ENCODE measurements around the gene NUDT13.
"Not testable (repeated sequence)": the region's sequence is repeated elsewhere in the genome, so short reads cannot be mapped to it uniquely, and the experiment has no call there.

The NUDT13 gene

DNA sequence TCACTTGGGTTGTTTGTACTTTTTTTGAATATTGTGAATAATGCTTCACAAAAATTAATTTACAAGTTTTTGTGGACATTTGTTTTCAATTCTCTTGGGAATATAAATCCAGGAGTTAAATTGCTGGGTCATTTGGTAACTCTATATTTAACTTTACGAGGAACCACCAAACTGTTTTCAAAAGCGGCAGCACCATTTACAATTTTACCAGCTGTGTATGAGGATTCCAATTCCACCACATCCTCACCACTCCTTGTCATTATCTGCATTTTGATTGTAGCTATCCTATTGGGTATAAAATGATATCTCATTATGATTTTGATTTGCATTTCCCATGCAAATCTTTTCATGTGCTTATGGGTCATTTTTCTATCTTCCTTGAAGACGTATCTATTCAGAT is 4.0 kb upstream of the NUDT13 start:
- DNase-seq, result no peak

DNA sequence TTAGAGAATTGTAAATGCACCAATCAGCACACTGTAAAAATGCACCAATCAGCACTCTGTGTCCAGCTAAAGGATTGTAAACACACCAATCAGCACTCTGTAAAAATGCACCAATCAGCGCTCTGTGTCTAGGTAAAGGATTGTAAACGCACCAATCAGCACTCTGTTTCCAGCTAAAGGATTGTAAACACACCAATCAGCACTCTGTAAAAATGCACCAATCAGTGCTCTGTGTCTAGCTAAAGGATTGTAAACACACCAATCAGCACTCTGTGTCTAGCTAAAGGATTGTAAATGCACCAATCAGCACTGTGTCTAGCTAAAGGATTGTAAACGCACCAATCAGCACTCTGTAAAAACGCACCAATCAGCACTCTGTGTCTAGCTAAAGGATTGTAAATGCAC is 1.0 kb upstream of the NUDT13 start:
- DNase-seq, result not testable (repeated sequence)

DNA sequence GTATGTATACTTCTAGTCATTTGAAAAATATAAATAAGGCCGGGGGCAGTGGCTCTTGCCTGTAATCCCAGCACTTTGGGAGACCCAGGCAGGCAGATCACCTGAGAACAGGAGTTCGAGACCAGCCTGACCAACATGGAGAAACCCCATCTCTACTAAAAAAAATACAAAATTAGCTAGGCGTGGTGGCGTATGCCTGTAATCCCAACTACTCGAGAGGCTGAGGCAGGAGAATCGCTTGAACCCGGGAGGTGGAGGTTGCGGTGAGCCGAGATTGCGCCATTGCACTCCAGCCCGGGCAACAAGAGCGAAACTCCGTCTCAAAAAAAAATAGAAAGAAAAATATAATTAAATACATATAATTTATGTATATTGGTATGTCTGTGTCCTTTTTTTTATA is 1.8 kb downstream of the NUDT13 start:
- DNase-seq, result not testable (repeated sequence)

DNA sequence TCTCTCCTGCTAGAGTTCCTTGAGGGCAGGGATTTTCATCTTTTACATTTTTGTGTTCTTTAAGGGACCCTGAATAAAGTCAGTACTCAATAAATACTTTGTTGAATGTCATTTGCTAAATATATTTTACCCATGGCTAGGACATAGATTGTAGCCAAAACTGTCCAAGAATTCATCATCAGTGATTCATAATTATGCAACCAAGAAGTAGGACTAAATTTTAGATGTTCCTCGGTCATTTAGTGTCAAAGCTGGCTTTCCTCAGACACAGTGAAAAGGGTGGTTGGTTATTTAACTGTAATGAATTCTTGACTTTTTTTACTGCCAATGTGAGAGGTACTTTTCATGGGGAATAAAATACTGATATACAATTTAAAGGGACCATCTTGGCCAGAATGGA is 3.3 kb downstream of the NUDT13 start:
- no peak for DNase-seq

DNA sequence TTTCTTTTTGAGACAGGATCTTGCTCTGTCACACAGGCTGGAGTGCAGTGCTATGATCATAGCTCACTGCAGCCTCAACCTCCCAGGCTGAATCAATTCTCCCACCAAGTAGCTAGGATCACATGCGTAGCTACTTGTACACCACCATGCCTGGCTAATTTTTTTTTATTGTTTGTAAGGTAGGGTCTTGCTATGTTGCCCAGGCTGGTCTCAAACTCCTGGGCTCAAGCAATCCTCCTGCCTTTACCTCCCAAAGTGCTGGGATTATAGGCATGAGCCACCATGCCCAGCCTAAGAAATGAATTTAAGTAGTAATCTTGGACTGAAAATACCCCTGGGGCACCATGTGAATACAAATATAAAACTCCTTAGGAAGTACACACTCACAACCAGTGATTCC is 5.8 kb downstream of the NUDT13 start:
- no peak for DNase-seq

DNA sequence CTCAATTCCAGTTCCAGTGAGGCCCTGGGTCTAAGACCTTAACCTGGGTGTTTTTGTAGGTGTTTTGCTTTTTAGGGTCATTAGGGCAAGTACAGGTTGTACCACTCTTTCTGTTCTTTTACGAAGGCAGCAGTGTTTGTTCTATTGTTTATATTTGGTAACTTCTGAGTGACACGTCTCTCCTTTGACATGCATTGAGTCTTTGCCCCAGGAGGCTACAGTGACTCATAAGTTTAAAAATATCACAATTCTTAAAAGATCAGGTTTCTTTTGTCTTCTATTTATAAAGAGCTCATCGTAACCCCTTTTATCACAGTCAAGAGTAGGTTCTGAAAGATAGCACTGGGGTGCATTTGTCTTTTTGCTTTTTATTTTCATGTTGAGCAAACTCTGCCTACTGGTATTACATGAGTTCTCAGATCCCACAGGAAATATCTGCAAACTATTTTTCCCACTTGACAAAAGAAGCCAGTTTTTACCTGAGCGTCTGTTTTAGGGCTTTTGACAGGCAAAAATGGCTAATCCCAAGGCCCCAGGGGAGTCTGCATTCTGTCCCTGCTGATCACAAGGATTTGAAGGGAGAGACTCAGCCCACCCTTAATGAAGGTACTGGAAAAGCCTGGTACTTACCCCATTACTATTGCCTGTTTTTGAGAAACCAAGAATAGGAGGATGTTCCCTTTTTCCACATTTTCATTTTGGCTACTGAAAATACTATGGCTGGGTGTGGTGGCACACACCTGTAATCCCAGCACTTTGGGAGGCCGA is 7.9 kb downstream of the NUDT13 start:
- DNase-seq, result no peak

DNA sequence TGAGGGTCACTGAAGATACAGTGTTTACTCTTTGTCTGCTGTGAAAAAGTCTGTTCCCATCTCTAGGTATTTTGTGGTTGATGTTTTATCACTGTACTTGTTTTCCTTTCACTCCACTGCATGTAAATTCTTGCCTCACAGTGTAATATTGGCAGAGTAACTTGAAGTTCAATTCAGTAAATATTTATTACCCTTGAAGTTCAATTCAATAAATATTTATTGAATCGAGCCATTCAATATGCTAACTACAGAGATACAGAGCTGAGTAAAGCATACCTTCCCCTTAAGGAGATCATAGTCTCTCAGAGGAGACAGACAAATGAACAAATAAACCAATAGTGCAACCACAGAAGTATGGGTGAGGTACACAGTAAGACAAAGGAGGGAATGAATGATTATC is 9.2 kb downstream of the NUDT13 start:
- no peak for DNase-seq

DNA sequence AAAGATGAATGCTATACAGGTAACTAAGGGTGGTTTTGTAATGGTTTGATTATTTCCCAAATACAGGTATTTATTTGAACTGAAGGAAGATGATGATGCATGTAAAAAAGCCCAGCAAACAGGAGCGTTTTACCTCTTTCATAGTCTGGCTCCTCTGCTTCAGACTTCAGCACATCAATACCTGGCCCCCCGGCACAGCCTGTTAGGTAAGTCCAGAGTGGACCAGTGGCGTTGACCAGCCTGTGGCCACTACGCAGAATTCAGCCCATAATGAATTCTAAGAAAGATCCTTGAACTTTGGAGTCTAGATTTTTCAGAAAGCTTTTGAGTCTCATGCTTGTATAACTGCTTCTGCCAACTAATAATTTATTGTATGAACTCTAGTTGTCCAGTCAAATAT is 9.7 kb downstream of the NUDT13 start:
- DNase-seq, result no peak

DNA sequence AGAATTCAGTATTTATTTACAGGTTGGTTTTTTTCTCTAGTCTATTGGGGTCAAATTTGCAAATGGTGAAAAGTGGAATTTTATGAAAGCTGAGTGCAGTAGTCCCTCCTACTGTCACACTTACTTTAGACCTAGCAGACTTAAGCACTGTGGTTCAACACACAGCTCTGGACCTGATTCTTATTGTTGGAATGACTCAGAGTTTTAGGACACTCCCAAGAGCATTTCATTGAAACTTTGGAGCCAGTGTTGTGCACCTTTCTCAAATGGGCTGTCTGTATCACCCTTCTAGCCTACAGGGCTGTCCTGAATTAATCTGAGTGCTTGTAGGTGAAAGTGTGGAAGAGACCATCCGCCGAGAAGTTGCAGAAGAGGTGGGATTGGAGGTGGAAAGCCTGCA is 16.1 kb downstream of the NUDT13 start:
- no peak for DNase-seq

DNA sequence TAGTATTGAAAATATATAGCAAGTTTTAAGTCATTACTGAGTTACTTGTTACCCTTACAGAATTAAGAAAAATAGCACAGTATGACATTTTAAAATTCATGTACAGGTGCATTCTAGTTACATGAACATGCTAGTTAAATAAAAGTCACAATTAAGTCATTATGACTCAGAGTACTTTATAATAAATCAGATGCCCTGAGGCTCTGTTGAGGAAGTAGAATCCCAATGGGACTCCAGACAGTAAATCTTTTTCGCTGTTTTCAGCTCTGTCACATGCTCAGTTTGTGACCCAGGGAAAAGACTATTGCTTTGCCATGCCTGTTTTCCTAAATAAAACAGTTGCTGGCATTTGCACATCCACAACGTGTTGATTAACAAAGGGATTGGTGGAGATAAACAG is 21.0 kb downstream of the NUDT13 start:
- DNase-seq, result no peak

DNA sequence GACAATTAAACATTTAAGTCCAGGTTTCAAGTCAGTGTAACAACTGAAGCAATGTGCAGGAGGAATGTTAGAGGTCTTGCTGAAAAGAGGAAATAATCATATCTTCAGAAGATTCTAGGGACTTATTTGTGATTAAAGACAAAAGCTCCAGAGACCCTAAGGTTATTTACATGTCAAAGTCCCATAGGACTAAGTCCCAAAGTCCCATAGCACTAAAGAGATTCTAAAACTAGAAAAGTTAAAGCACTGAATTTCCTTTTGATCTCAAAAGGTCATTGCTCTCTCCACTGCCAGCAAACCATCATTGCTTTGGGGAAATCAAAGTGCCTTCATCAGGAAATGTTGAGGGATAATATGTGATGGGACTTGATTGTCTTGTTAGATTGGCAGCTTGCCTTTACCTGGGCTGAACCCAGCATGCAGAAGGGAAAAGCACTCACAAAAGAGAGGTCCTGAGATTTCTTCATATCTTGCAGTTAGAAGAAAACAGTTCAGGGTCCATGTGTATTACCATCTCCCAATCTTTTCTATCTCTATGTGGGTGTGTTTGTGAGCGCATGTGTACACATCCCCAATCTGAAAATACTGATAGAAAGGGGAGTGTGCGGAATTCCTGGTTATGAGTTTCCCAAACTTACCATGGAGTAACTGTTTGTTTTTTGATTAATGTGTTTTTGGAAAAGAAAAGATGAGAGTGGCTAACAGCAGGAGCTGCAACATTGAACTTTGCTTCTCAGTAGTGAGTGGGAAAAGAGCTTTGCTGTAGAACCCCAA is 21.8 kb downstream of the NUDT13 start:
- no peak for DNase-seq

DNA sequence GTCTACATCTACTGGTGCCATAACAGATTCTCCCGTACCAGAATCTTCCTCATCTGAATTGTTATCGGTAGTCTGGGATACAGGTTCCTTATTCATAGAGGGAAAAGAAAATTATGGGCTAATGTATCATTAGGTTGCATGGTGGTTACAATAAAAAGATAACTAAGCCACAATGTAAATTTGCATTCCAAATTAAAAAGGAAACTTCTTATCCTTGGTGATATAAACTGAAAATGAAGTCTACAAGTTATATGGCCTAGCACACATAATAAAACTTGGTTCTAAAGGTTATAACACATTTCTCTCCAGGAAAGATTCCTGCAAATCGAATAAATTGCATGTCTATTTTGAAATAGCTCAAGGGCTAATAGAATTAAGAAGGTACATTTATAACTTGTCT is 24.5 kb downstream of the NUDT13 start:
- no peak for DNase-seq

DNA sequence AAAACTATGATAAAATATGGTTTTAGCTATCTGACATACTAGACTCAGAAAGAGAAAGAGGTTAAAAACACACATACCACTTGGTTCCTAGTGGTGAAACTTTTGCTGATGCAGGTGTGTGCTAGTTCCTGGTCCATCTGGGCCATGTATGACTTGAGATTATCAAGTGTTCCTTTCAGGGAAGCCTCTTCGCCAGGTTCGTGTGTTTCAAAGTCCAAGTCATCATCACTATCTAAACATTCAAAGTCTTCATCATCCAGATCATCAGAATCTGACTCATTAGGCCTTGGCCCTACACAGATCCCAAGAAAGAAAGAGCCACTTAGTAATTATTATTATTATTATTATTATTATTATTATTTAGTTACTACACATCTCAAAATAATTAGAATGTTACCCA is 26.4 kb downstream of the NUDT13 start:
- no peak for DNase-seq

DNA sequence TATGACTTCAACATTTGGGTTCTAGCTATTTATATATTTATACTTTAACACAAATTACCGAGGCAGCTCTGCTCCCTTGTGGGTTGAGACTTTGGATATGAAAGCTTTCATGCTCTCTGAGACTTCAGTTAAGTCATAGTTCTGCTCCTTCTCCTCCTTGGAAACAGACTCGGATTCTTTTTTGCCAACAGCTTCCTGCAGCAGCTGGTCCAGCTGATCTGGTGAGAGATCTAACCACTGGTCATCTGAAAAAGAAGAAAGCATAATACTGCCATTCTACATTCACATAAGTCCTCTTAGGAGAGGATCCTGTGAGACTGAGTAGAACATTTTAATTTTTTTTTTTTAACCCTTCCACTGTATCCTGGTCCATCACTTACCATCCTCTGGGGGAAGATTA is 29.0 kb downstream of the NUDT13 start:
- DNase-seq, result no peak

DNA sequence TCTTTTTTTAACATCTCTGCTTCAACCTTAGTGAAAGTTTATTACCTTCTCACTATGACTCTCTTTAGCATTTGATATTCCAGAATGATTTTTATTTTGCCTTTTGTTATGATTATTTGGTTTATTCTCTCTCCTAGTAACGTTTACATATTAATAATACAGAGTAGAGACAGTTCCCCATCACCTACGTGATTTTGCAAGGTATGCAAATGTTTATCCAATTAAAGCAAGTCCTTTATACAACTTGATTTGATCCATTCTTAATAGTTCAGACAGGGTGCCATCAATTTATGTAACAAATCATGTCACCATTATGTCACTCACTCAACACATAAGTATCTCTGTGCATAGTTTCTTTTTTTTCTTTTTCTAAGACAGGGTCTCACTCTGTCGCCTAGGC is 31.3 kb downstream of the NUDT13 start:
- no peak for DNase-seq

DNA sequence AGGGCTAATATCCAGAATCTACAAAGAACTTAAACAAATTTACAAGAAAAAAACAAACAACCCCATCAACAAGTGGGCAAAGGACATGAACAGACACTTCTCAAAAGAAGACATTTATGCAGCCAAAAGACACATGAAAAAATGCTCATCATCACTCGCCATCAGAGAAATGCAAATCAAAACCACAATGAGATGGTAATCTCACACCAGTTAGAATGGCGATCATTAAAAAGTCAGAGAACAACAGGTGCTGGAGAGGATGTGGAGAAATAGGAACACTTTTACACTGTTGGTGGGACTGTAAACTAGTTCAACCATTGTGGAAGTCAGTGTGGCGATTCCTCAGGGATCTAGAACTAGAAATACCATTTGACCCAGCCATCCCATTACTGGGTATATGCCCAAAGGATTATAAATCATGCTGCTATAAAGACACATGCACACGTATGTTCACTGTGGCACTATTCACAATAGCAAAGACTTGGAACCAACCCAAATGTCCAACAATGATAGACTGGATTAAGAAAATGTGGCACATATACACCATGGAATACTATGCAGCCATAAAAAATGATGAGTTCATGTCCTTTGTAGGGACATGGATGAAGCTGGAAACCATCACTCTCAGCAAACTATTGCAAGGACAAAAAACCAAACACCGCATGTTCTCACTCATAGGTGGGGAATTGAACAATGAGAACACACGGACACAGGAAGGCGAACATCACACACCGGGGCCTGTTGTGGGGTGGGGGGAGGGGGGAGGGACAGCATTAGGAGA is 40.6 kb downstream of the NUDT13 start:
- not testable (repeated sequence) for DNase-seq

DNA sequence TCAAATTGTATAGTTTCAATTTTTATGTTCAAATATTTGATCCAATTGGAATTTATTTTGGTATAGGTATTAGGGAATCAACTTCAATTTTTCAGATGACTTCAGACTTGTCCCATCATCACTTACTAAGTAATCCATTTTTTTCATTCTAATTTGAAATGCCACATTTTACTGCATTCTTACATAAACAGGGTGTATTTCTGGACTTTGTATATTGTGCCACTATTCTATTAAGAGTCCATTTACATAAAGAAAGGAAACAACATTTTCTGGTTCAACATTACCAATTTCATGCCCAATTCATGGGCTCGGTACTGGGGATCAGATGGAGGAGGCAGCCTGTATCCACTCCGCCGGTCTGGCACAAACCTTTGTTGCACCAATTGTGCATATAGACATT is 41.8 kb downstream of the NUDT13 start:
- DNase-seq, result no peak

DNA sequence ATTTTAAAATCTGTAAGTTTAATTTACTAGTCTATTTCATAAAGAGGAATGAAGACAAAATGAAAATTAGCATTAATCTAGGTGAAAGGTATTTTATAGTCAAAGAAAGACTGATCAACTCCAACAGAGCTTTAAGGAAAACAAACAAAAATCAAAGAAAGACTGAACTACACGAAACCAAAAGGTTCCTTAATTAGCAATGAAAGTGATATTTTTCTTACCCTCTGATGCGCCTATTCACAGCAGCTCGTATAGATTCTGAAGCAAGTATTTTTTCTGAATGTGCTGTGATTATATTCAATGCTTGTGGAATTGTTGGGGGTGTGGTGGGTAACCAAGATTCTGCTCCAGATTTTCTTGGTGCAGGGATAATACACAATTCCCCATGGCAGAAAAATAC is 45.8 kb downstream of the NUDT13 start:
- no peak for DNase-seq

DNA sequence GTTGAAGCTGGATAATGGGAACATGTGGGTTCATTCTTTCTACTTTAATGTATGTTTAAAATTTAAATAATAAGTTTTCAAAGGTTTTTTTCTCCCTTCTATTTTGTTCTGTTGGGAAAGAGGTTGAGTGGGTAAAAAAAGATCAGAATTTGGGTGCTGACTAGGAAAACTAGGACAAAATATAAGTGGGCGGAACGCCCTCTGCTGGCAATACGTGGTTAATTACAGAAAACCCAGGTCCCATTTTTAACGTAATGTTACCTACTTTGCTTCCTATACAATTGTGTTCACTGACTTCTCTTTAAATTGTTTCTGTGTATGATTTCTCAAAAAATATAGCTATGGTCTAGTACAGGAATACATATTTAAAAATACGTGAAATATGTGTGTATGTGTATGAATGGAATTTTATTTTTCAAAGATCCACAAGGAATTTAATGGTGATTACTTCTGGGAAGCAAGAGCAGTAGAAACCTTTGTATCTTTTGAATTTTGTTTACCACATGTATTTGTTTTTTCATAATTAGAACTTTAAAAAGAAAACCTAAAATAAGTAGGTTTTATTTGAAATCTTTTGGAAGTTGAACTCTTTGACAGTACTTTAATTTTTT is 48.9 kb downstream of the NUDT13 start:
- peak; percentile 20 to 67 (median 44) for DNase-seq

DNA sequence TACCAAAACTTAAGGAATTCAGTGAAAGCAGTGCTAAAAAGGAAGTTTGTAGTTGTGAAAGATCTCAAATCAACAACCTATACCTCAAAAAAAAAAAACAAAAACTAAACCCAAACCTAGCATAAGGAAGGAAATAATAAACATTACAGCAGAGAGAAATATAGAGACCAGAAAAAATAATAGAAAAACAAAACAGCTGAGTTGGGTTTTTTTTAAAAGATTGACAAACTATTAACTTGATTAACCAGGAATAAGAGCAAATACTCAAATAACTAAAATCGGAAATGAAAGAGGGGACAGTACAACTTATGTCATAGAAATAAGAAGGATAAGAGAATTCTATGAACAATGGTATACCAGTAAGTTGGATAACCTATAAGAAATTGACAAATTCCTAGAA is 50.8 kb downstream of the NUDT13 start:
- no peak for DNase-seq

DNA sequence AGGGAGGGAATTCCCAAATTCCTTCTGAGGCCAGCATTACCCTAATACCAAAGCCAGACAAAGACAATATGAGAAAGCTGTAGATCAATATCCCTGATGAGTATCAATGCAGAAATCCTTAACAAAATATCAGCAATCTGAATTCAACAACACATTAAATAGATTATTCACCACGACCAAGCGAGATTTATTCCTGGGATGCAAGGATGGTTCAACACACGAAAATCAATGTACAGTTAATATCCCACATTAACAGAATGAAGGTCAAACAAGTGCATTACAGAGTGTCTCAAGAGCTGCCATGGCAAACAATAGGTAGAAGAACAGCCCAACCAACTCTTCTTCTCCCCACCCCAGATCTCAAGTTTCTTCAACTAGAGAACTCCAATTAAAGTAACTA is 51.4 kb downstream of the NUDT13 start:
- no peak for DNase-seq

DNA sequence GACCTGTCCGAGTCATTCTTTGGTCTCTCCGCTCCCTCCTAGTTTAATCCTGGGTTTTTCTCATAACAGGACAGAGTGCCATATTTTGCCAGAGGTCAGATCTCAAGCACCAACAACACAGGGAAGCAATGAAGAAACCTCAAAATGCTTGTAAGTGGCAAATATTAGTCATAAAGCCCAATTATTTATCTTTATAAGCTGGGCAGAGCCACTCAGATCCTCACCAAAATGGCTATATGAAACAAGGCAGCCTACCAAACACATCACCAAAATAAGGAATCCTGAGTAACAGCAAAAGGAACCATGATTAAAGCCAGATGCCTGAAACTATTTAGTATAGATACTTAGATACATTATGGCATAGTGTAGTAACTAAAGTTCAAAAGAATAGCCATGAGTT is 52.8 kb downstream of the NUDT13 start:
- no peak for DNase-seq

DNA sequence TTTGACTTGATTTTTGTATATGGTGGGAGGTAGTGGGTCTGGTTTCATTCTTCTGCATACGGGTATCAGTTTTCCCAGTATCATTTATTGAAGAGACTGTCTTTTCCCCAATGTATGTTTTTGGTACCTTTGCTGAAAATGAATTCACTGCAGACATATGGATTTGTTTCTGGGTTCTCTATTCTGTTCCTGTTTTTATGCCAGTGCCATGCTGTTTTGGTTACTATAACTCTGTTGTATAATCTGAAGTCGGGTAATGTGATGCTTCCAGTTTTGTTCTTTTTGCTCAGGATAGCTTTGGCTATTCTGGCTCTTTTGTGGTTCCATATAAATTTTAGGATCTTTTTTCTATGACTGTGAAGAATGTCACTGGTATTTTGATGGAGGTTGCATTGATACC is 56.7 kb downstream of the NUDT13 start:
- DNase-seq, result no peak

DNA sequence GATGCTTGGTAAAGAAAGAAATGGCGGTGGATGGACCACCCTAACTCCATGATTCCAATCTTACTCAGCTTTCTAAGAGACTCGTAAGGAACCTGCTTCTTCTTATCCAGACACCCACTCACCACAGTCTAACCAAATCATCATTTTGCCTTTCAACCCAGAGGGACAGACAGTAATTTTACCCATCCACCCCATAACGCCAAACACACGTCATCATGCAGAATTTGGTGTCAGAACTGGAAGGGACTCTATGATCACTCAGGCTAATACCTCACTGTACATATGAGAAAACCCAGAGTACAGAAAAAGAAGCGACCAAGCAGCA is 57.2 kb downstream of the NUDT13 start:
- DNase-seq, result peak in 1 of 6 experiments; percentile 16
